Muscle layer of colon (tissue), 2 donors: ENCODE data around the gene SOD2.
"Not testable (repeated sequence)": the region's sequence is repeated elsewhere in the genome, so short reads cannot be mapped to it uniquely, and the experiment has no call there.

ENCODE experiments used
- H3K27ac ChIP-seq: one replicate; pipeline ENCODE4 v1.7.0; 2013; ENCODE audit warnings: low read depth, mild to moderate bottlenecking, low read length, moderate library complexity
- H3K27me3 ChIP-seq, 2 donors: one replicate each; pipeline ENCODE4 v1.7.0; 2013; ENCODE audit warnings: low read length in 2 of 2, mild to moderate bottlenecking in 2 of 2; ENCODE audit not compliant: insufficient read depth in 2 of 2, control insufficient read depth in 1 of 2
- H3K36me3 ChIP-seq: one replicate; pipeline ENCODE4 v1.7.0; 2013; ENCODE audit warnings: mild to moderate bottlenecking, low read length; ENCODE audit not compliant: insufficient read depth
- H3K4me1 ChIP-seq: one replicate; pipeline ENCODE4 v1.7.0; 2013; ENCODE audit warnings: mild to moderate bottlenecking, low read length; ENCODE audit not compliant: insufficient read depth
- H3K4me3 ChIP-seq, 2 donors: one replicate each; pipeline ENCODE4 v1.7.0; 2013; ENCODE audit warnings: low read length in 2 of 2, low read depth in 1 of 2, mild to moderate bottlenecking in 1 of 2, moderate library complexity in 1 of 2
- H3K9ac ChIP-seq: one replicate; pipeline ENCODE4 v1.7.0; 2013; ENCODE audit warnings: low read length
- H3K9me3 ChIP-seq: one replicate; pipeline ENCODE4 v1.7.0; 2013; ENCODE audit warnings: mild to moderate bottlenecking, low read length
- donor health status: abdominal sarcoma.
- donor health status: Adenocarcinoma of cecum.

SOD2 gene

DNA sequence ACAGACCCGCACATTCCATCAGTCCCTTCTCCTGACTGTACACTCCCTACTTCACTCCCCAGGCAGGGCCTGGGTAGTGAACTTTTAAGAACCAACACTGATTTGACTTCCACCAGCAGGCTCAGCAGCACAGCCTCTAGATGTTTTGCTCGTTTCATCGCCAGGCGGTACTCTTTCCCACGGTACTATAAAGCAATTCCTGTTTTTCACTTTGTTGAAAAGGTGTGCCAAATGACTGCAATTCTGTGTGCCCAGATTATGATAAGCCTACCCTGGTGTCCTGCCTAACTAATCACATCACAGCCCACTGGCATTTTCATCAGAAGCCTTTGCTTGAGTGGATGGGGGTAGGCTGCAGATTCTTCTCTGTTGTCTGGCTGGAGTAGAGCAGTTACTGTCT lies 21.4 kb upstream of the SOD2 start:
- Histone ChIP-seq H3K36me3 (no peaks in the 10 kb centered on the region), H3K4me1 (peaks cover 6% of the 10 kb centered on the region), H3K27ac (no peak overlapping the region), H3K27me3 (no peaks in the 10 kb centered on the region), H3K9ac (no peak overlapping the region), H3K9me3 (no peaks in the 10 kb centered on the region), H3K4me3 (no peak overlapping the region)

DNA sequence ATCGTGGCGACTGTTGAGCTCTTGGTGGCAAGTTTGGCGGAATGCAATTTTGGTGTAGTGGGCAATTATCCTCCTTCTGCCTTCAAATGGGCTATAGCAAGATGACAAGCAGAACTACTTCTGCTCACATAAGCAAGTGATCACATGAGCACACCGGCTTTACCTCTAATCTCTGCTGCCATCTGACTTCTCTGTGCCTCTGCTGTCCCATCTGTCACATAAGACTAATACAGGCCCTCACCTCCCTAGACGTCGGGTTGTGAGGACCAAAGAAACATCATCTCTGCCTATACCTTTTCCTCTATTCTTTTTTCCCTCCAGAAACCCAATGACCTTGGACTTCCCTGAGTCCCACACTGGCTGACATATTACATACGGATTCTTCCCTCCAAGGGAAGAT lies 20.9 kb upstream of the SOD2 start:
- H3K4me1 ChIP-seq = peaks cover 6% of the 10 kb centered on the region
- no peak overlapping the region for H3K9ac ChIP-seq
- H3K27me3 ChIP-seq = no peaks in the 10 kb centered on the region
- no peak overlapping the region for H3K27ac ChIP-seq
- H3K9me3 ChIP-seq = no peaks in the 10 kb centered on the region
- no peak overlapping the region for H3K4me3 ChIP-seq
- no peaks in the 10 kb centered on the region for H3K36me3 ChIP-seq

DNA sequence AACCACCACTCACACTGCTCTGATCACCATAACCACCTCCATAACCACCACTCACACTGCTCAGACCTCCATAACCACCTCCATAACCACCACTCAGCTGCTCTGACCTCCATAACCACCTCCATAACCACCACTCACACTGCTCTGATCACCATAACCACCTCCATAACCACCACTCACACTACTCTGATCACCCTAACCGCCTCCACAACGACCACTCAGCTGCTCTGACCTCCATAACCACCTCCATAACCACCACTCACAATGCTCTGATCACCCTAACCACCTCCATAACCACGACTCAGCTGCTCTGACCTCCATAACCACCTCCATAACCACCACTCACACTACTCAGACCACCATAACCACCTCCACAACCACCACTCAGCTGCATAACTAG lies 19.3 kb upstream of the SOD2 start:
- not testable (repeated sequence) for H3K9me3 ChIP-seq, H3K27me3 ChIP-seq, H3K4me3 ChIP-seq, H3K4me1 ChIP-seq, H3K9ac ChIP-seq, H3K36me3 ChIP-seq, H3K27ac ChIP-seq

DNA sequence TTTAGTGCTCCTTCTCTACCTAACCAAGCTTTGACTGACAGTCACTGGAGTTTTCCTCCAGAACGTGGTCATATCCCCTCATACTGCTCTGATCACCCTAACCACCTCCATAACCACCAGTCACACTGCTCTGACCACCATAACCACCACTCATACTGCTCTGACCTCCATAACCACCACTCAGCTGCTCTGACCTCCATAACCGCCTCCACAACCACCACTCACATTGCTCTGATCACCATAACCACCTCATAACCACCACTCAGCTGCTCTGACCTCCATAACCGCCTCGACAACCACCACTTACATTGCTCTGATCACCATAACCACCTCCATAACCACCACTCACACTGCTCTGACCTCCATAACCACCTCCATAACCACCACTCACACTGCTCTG lies 17.6 kb upstream of the SOD2 start:
- not testable (repeated sequence) for H3K27me3 ChIP-seq, H3K4me3 ChIP-seq, H3K9ac ChIP-seq

DNA sequence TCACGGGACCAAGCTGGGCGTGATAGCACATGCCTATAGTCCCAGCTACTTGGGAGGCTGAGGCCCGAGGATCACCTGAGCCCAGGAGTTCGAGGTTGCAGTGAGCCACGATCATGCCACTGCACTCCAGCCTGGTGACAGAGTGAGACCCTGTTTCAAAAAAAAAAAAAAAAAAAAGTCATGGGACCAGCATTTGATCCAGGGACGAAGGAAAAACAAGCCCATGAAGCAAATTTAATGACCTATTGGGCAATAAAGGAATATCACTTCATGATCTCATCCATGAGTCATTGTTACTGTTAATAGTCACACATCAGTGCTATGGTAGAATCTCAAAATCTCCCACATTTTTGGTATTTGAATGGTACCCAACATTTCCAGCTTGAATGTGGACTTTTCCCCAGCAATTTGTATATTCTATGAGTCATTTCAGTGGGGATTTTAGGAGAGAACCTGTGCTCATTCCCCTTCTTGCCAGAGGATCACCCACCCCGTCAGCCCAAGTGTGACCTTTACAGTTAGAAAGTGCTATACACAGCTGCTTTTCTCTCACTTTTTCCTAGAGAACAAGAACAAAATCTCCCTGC lies 8.5 kb upstream of the SOD2 start:
- Histone ChIP-seq H3K4me3 (no peak overlapping the region), H3K27ac (no peak overlapping the region), H3K9ac (no peak overlapping the region), H3K27me3 (no peaks in the 10 kb centered on the region), H3K36me3 (no peaks in the 10 kb centered on the region), H3K4me1 (peaks cover 4% of the 10 kb centered on the region), H3K9me3 (no peaks in the 10 kb centered on the region)

More for the DNA sequence above, 17.6 kb upstream of the SOD2 start:
- not testable (repeated sequence) for H3K27ac ChIP-seq, H3K9me3 ChIP-seq, H3K36me3 ChIP-seq, H3K4me1 ChIP-seq

DNA sequence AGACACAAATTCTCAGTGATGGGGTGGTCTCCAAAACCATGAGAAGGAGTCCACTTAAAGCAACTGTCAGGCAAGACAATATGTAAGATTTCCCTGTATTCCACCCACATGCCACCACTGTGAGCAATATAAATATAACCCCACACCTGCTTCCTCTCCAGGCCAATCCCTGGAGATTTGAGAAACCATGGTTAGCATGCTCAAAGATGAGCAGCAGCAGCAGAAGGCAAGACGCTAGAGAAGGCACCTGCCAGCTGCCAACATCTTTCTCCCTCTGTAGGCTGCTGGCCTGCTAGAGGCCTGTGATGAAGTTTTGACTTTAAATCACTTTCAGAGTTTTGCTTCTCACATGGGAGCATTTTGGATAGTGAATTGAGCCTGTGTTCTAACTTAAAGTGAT lies 7.9 kb upstream of the SOD2 start:
- no peak overlapping the region for H3K4me3 ChIP-seq
- no peaks in the 10 kb centered on the region for H3K36me3 ChIP-seq
- no peaks in the 10 kb centered on the region for H3K27me3 ChIP-seq
- no peak overlapping the region for H3K27ac ChIP-seq
- H3K9me3 ChIP-seq = no peaks in the 10 kb centered on the region
- H3K9ac ChIP-seq = no peak overlapping the region
- H3K4me1 ChIP-seq = peaks cover 4% of the 10 kb centered on the region

DNA sequence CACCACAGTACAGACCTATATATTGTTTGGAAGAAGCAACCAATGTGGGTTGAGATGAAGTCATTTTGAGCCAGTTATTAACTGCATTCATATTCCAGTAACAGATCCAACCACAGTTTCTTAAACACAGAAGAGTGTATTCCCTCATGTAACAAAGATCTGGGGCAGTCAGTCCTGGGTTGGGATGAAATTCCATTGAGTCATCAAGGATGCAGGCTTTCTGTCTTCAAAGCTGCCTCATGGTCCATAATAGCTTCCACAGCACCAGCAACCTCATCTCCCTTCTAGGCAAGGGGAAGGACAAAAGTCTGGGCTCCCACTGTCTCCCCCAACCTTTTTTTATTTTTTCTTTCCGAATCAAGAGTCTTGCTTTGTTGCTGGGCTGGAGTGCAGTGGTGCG lies 2.9 kb upstream of the SOD2 start:
- no peaks in the 10 kb centered on the region for H3K27me3 ChIP-seq
- no peaks in the 10 kb centered on the region for H3K36me3 ChIP-seq
- no peak overlapping the region for H3K4me3 ChIP-seq
- H3K4me1 ChIP-seq = peaks cover 15% of the 10 kb centered on the region
- H3K27ac ChIP-seq = no peak overlapping the region
- H3K9ac ChIP-seq = no peak overlapping the region
- H3K9me3 ChIP-seq = no peaks in the 10 kb centered on the region

DNA sequence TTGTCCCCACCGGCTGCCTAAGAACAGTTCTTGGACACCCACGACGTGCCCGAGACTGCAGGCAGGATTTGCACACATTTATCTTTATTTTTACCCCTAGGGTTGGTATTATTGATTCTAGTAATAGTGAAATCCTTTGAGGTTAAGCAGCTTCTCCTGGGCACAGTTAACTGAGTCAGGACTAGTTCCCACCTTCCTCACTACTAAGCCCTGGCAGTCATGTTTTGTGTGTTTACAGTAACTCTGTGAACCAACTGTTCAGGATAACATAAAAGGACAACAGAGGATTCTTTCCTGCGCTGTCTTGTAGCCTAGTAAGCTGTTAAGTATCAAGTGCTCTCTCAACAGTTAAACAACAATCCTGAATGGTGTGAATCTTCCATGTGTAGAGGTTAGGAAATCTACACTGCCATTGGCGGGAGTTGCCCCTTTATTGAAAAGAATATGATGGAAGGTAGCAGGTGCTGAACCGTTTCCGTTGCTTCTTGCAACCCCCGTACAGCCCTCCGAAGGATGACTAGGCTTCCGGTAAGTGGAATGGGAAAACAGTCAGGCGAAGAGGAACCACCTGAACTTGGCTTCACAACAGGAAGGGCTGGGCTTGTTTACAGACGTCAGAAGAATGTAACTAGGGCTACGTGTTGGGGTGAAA lies 979 bp upstream of the SOD2 start:
- H3K4me1 ChIP-seq = peaks cover 15% of the 10 kb centered on the region
- no peaks in the 10 kb centered on the region for H3K27me3 ChIP-seq
- H3K36me3 ChIP-seq = peaks cover 6% of the 10 kb centered on the region
- H3K27ac ChIP-seq = peak overlapping the region; percentile 82
- no peaks in the 10 kb centered on the region for H3K9me3 ChIP-seq
- H3K9ac ChIP-seq = peak overlapping the region; percentile 64
- H3K4me3 ChIP-seq = peak overlapping the region; percentile 60 to 98

DNA sequence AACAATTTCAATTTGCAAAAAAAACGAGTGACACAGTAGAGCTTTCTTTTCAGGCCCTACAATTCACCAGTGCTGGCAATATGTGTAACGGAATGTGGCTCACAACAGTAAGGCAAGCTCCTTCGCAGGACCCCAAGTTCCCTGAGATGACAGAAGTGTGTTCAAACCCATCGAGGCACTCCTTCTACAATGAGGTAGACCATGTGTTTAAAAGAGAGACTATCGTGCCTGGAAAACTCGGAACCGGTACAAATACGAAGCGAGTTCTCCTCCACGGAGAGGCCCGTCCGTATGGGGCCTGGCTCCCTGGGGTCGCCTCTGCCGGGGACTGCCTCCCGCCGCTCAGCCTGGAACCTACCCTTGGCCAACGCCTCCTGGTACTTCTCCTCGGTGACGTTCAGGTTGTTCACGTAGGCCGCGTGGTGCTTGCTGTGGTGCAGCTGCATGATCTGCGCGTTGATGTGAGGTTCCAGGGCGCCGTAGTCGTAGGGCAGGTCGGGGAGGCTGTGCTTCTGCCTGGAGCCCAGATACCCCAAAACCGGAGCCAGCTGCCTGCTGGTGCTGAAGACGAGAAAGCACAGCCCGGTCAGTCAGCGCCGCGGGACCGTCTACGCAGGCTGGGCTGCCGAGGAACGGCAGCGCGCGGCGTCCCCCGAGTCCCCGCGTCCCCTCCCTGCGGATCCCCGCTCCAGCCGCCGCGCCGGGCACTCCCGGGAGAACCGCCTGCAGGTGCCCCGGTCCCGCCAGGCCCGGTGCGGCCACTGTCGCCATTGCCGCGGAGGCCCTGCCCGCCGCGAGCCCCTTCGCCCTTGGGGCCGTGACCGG lies 526 bp downstream of the SOD2 start:
- Histone ChIP-seq H3K9me3 (no peaks in the 10 kb centered on the region), H3K27ac (peak overlapping the region; percentile 94), H3K4me3 (peak overlapping the region; percentile 62 to 98), H3K36me3 (peaks cover 17% of the 10 kb centered on the region), H3K27me3 (no peaks in the 10 kb centered on the region), H3K4me1 (peaks cover 25% of the 10 kb centered on the region), H3K9ac (peak overlapping the region; percentile 83)

DNA sequence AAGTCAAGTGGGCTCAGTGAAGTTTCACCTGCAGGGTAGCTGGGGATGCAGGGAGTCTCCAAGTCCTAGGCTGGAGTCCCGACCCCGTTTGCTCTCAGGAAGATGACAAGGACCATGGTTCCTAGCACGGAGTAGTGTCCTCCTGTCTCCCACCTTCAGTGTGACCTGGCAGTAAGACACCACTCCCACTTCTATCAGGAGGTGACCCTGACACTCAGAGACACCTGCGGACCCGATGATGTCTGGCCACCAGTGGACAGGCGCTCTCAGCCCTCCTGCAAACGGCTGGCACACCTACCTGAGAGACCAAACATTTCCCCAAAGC lies 1.1 kb downstream of the SOD2 start:
- no peaks in the 10 kb centered on the region for H3K27me3 ChIP-seq
- peak overlapping the region; percentile 62 to 98 for H3K4me3 ChIP-seq
- H3K9ac ChIP-seq = peak overlapping the region; percentile 83
- peaks cover 25% of the 10 kb centered on the region for H3K4me1 ChIP-seq
- H3K36me3 ChIP-seq = peaks cover 17% of the 10 kb centered on the region
- H3K27ac ChIP-seq = peak overlapping the region; percentile 94
- H3K9me3 ChIP-seq = no peaks in the 10 kb centered on the region

DNA sequence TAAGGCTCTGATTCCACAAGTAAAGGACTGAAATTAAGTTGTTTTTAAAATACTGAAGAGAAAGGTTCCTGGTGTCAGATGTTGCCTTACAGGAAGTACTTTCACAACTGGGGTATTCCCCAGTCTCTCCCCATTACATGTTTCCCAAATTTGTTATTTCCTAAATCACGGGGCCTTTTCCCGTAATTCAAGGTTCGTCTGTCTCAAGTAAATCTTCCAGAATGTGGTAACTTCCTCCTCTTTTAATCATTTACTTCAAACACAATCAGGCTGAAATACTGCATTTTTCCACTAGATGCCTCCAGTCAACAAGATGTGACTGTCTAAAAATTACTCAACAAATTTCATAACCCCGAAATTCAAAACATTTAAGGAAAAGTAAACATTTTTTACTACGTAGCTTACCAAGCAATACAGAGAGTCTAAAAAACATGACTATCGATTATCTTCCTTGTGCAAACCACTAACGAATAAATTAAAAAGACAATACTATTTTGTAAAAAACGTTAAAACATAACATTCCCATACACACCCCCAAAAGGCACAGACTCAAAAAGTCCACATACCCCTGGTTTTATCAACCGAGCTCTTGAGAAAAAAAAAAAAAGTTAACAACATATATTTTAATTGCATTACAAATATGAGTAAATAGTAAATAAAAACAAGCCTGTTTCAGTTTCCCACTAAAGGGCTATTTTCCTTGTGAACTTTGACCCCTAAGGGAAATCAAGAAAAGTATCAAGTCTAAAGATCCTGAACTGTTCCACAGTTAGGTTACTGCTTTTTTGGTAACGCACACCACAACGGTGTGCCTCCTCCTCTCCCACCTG lies 1.7 kb downstream of the SOD2 start:
- H3K36me3 ChIP-seq = peaks cover 17% of the 10 kb centered on the region
- H3K4me1 ChIP-seq = peaks cover 25% of the 10 kb centered on the region
- H3K9ac ChIP-seq = peak overlapping the region; percentile 83
- H3K27me3 ChIP-seq = no peaks in the 10 kb centered on the region
- H3K9me3 ChIP-seq = no peaks in the 10 kb centered on the region
- peak overlapping the region; percentile 94 for H3K27ac ChIP-seq
- peak overlapping the region; percentile 62 to 98 for H3K4me3 ChIP-seq
